Activated T-cell treated with anti-CD3 and anti-CD28 coated beads, Interleukin-2, amount 50 U/mL, for 72 hours (primary cell): ENCODE measurements around the gene KIAA1671. TPM values are rescaled to one million over a fixed set of nuclear protein-coding genes. Genes with fewer than 3 reads are reported as not detected.

ENCODE experiments used
- ATAC-seq, 2 donors: fragments of 150-1000 bp; cut with Tn5 transposase; replicated peaks in 1 of 2; 2 replicates each; pipeline ENCODE4 v1.10.0; 2021; ENCODE audit warnings: moderate library complexity in 2 of 2, mild to moderate bottlenecking in 1 of 2
- DNase-seq, 2 donors: peaks; one replicate each; pipeline ENCODE4 v3.0.0; 2021 to 2022; ENCODE audit warnings: mixed read lengths in 1 of 2
- H3K27ac Mint-ChIP-seq: one replicate; pipeline ENCODE4 v1.8.0; 2022; ENCODE audit warnings: mild to moderate bottlenecking, moderate library complexity, mixed read lengths
- H3K27me3 Mint-ChIP-seq: one replicate; pipeline ENCODE4 v1.8.0; 2022; ENCODE audit warnings: low read depth, mixed read lengths
- H3K36me3 Mint-ChIP-seq, 2 donors: one replicate each; pipeline ENCODE4 v1.8.0; 2022; ENCODE audit warnings: mixed read lengths in 2 of 2, mild to moderate bottlenecking in 1 of 2; ENCODE audit not compliant: insufficient read depth in 2 of 2
- H3K4me1 Mint-ChIP-seq: one replicate; pipeline ENCODE4 v1.8.0; 2022; ENCODE audit warnings: low read depth, mixed read lengths
- H3K4me3 Mint-ChIP-seq, 2 donors: one replicate each; pipeline ENCODE4 v1.8.0; 2022; ENCODE audit warnings: mild to moderate bottlenecking in 2 of 2, mixed read lengths in 2 of 2, moderate library complexity in 2 of 2
- H3K9me3 Mint-ChIP-seq, 2 donors: one replicate each; pipeline ENCODE4 v1.8.0; 2022; ENCODE audit warnings: mixed read lengths in 2 of 2
- total RNA-seq, 2 donors: library from RNA; stranded (reverse); gene quantifications; one replicate each; pipeline ENCODE4 v1.2.3, GENCODE V29; 2022

KIAA1671 gene
- total RNA-seq, 2 donors from 2014 or later: 6.6 to 10.8 TPM

GRCh38 chr22:25096638-25097405 lies 144.3 kb downstream of the KIAA1671 start:
- Mint-ChIP-seq H3K27ac (no peak overlapping the region), H3K4me1 (peaks cover 10% of the 10 kb centered on the region), H3K9me3 (no peaks in the 10 kb centered on the region), H3K4me3 (no peak overlapping the region), H3K36me3 (no peaks in the 10 kb centered on the region), H3K27me3 (no peaks in the 10 kb centered on the region)
- ATAC-seq: no peak
- no peak for DNase-seq

DNA sequence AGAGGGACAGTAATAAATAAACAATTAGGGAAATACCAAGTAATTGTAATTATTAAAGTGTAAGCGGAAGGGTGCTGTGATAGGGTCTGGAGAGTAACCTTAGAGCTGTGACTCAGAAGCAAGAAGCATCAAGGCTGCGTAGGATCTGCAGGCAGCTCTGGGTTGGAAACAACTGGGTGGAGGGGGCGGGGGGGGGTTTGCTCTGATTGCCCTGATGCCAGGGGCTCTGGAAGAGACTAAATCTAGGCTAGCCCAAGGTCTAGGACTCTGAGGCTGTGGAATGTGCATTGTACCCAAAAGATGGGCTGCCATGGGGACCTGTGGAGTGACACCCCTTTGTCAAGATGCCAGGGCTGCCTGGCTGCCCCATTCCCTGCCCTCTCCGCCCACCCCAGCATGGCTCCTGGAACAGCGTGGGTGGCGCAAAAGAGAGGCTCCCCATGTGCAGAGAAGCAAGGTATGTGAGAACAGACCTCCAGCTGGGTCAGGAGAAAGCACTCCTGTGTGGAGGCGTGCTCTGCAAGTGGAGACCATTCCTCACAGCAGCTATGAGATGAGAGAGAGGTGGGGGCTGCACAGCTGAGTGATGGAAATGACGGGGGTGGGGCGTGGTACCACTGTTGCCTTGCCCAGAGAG lies 146.0 kb downstream of the KIAA1671 start:
- H3K4me1 Mint-ChIP-seq: peaks cover 5% of the 10 kb centered on the region
- DNase-seq (no peak), ATAC-seq (no peak)
- H3K9me3 Mint-ChIP-seq: no peaks in the 10 kb centered on the region
- no peak overlapping the region for H3K4me3 Mint-ChIP-seq
- H3K27me3 Mint-ChIP-seq: no peaks in the 10 kb centered on the region
- no peak overlapping the region for H3K27ac Mint-ChIP-seq
- H3K36me3 Mint-ChIP-seq: no peaks in the 10 kb centered on the region

DNA sequence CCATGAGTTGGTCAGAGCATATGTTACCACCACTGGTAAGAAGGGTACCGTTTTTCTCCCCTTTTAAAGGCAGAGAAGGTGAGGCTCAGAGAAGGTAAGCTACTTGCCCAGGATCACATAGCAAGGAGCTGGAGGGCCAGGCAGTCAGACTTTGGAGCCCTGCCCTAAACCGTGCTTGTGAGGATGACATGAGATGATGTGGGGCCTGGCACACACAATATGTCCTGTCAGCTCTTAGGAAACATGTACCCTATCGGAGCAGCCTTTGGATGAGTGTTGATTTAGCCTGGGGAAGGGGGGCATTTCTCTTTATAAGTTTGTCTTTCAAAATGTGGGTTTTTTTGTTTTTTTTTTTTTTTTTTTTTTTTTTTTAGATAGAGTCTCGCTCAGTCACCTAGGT lies 146.7 kb downstream of the KIAA1671 start:
- Mint-ChIP-seq H3K27ac (no peak overlapping the region), H3K27me3 (no peaks in the 10 kb centered on the region), H3K9me3 (no peaks in the 10 kb centered on the region), H3K4me3 (no peak overlapping the region), H3K36me3 (no peaks in the 10 kb centered on the region), H3K4me1 (peaks cover 5% of the 10 kb centered on the region)
- no peak for DNase-seq
- ATAC-seq: no peak

DNA sequence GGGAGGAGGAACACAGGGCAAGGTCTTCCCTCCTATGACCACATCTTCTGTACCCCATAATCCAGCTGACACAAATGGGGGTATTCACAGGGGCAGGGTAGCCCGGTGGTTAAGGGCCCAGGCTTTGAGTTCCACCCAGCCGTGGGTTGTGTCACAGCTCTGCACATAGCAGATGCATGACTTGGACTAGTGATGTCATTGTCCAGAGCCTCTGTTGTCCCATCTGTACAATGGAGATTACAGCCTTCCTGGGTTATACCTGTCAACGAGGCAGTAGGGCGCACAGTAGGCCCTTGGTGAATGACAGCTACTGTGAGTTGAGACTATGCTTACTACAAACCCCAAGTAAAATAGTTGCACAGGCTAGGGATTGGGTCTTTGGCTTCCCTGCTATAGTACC lies 147.9 kb downstream of the KIAA1671 start:
- no peak for DNase-seq
- no peak for ATAC-seq
- no peaks in the 10 kb centered on the region for H3K36me3 Mint-ChIP-seq
- no peak overlapping the region for H3K4me3 Mint-ChIP-seq
- H3K27me3 Mint-ChIP-seq: no peaks in the 10 kb centered on the region
- peaks cover 5% of the 10 kb centered on the region for H3K4me1 Mint-ChIP-seq
- H3K9me3 Mint-ChIP-seq: no peaks in the 10 kb centered on the region
- no peak overlapping the region for H3K27ac Mint-ChIP-seq

- Mint-ChIP-seq H3K27me3 (no peaks in the 10 kb centered on the region), H3K36me3 (no peaks in the 10 kb centered on the region), H3K4me1 (peaks cover 7% of the 10 kb centered on the region), H3K27ac (no peak overlapping the region), H3K4me3 (no peak overlapping the region), H3K9me3 (no peaks in the 10 kb centered on the region)
- no peak for ATAC-seq
- no peak for DNase-seq
These were observed 148.4 kb downstream of the KIAA1671 start for GRCh38 chr22:25100948-25101347.

- H3K9me3 Mint-ChIP-seq: no peaks in the 10 kb centered on the region
- H3K4me3 Mint-ChIP-seq: no peak overlapping the region
- no peaks in the 10 kb centered on the region for H3K36me3 Mint-ChIP-seq
- H3K27me3 Mint-ChIP-seq: no peaks in the 10 kb centered on the region
- ATAC-seq: no peak
- no peak for DNase-seq
- no peak overlapping the region for H3K27ac Mint-ChIP-seq
- H3K4me1 Mint-ChIP-seq: peaks cover 11% of the 10 kb centered on the region
These were observed 149.0 kb downstream of the KIAA1671 start for GRCh38 chr22:25101501-25101900.

- Mint-ChIP-seq H3K27ac (no peak overlapping the region), H3K4me1 (peaks cover 11% of the 10 kb centered on the region)
These were observed 149.5 kb downstream of the KIAA1671 start for GRCh38 chr22:25101986-25102385.

GRCh38 chr22:25102722-25103121 lies 150.2 kb downstream of the KIAA1671 start:
- H3K9me3 Mint-ChIP-seq: no peaks in the 10 kb centered on the region
- no peak overlapping the region for H3K4me3 Mint-ChIP-seq
- ATAC-seq (no peak), DNase-seq (no peak)
- H3K27ac Mint-ChIP-seq: no peak overlapping the region
- peaks cover 11% of the 10 kb centered on the region for H3K4me1 Mint-ChIP-seq
- no peaks in the 10 kb centered on the region for H3K27me3 Mint-ChIP-seq
- H3K36me3 Mint-ChIP-seq: no peaks in the 10 kb centered on the region

More at GRCh38 chr22:25101986-25102385, 149.5 kb downstream of the KIAA1671 start:
- Mint-ChIP-seq H3K4me3 (no peak overlapping the region), H3K27me3 (no peaks in the 10 kb centered on the region), H3K9me3 (no peaks in the 10 kb centered on the region), H3K36me3 (no peaks in the 10 kb centered on the region)
- DNase-seq: no peak
- ATAC-seq: no peak

DNA sequence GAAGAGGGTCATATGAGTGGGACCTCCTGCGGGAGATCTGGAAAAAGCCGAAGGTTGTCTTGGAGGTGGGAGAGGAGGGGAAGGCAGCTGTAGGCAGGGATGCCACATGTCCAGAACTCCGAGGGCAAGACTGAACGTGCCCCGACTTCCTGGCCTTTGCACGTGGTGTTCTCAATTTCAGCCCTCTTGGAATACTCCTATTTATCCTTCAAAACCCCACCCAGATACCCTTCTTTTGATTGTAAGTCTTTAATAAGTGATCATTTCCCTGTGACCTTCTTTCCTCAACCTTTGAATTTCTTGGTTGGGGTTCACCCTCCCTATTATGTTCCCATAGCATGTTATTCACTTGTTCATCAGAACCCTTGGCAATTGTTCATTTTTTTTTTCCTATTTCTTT lies 151.9 kb downstream of the KIAA1671 start:
- Mint-ChIP-seq H3K36me3 (no peaks in the 10 kb centered on the region), H3K4me1 (peaks cover 11% of the 10 kb centered on the region), H3K27ac (no peak overlapping the region), H3K27me3 (no peaks in the 10 kb centered on the region), H3K4me3 (no peak overlapping the region), H3K9me3 (no peaks in the 10 kb centered on the region)
- no peak for DNase-seq
- ATAC-seq: no peak

- peaks cover 13% of the 10 kb centered on the region for H3K4me1 Mint-ChIP-seq
- H3K9me3 Mint-ChIP-seq: no peaks in the 10 kb centered on the region
- no peak overlapping the region for H3K4me3 Mint-ChIP-seq
- H3K27me3 Mint-ChIP-seq: no peaks in the 10 kb centered on the region
- no peak overlapping the region for H3K27ac Mint-ChIP-seq
- ATAC-seq (no peak), DNase-seq (no peak)
- no peaks in the 10 kb centered on the region for H3K36me3 Mint-ChIP-seq
These were observed 153.5 kb downstream of the KIAA1671 start for GRCh38 chr22:25105817-25106650.

- Mint-ChIP-seq H3K4me1 (peaks cover 27% of the 10 kb centered on the region), H3K27ac (no peak overlapping the region), H3K36me3 (no peaks in the 10 kb centered on the region), H3K4me3 (peak overlapping the region; percentile 88 to 94), H3K9me3 (no peaks in the 10 kb centered on the region), H3K27me3 (no peaks in the 10 kb centered on the region)
- DNase-seq (no peak), ATAC-seq (no peak)
These were observed 157.5 kb downstream of the KIAA1671 start for GRCh38 chr22:25109878-25110595.

- ATAC-seq (no peak), DNase-seq (no peak)
- Mint-ChIP-seq H3K4me1 (peaks cover 27% of the 10 kb centered on the region), H3K27me3 (no peaks in the 10 kb centered on the region), H3K4me3 (peak overlapping the region; percentile 88 to 94), H3K9me3 (no peaks in the 10 kb centered on the region), H3K36me3 (no peaks in the 10 kb centered on the region), H3K27ac (peak overlapping the region; percentile 7)
These were observed 158.0 kb downstream of the KIAA1671 start for GRCh38 chr22:25110596-25110845.
